ENCODE results near the gene FARP2.

FARP2 gene

GRCh38 chr2:241340631-241341163 lies 15.4 kb upstream of the FARP2 start:
- H3K27ac ChIP-seq = no peak overlapping the region
- no peak for TF ChIP-seq CTCF (conservative IDR thresholded peaks at IDR 0.05; ENCODE audit: low read depth)
- ChIA-PET CTCF (no interaction called here), POLR2A (ENCODE audit: low non-redundant PET) (interaction anchor here (0.6 kb wide), 1 partner anchor 8 kb away, joined by 3 read pairs; no protein-coding TSS in a partner anchor)
- DNase-seq (ENCODE audit: low spot score) = no peak

- POLR2A ChIA-PET (ENCODE audit: low non-redundant PET) = no interaction called here
- H3K27ac ChIP-seq = peak overlapping the region; percentile 14
- no peak for DNase-seq (ENCODE audit: low spot score)
- TF ChIP-seq CTCF (conservative IDR thresholded peaks at IDR 0.05; ENCODE audit: low read depth) = no peak
- CTCF ChIA-PET = no interaction called here
Observed at GRCh38 chr2:241344925-241345651, 11.0 kb upstream of the FARP2 start.

DNA sequence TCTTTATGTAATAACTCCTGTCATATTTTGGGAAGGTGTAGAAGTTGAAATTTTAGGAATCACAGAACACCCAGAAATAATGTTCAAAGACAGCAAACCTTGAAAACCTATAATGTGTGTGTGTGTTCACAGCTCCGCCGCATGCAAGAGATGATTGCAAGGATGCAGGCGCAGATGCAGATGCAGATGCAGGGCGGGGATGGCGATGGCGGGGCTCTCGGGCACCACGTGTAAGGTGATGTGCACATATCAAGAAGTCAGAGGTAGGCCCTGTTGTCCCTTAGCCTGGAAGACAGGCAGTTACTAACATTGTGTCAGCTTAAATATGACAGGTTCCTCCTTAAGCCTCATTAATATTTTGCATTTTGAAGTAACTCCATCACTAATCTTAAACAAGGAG lies 6.1 kb upstream of the FARP2 start:
- ChIA-PET CTCF (interaction anchor here (0.7 to 1.3 kb wide), 2 partner anchors 34 to 83 kb away, joined by 3 to 5 read pairs; partner anchors contain the start of genes HDLBP and SEPTIN2), POLR2A (ENCODE audit: low non-redundant PET) (no interaction called here)
- DNase-seq (ENCODE audit: low spot score) = no peak
- no peak overlapping the region for H3K27ac ChIP-seq
- TF ChIP-seq CTCF (conservative IDR thresholded peaks at IDR 0.05; ENCODE audit: low read depth) = no peak

- ChIA-PET POLR2A (ENCODE audit: low non-redundant PET) (no interaction called here), CTCF (interaction anchor here (1.3 kb wide), 1 partner anchor 83 kb away, joined by 3 read pairs; no protein-coding TSS in a partner anchor)
- TF ChIP-seq CTCF (conservative IDR thresholded peaks at IDR 0.05; ENCODE audit: low read depth) = no peak
- H3K27ac ChIP-seq = no peak overlapping the region
- DNase-seq (ENCODE audit: low spot score) = no peak
Observed at GRCh38 chr2:241350530-241350877, 5.6 kb upstream of the FARP2 start.

DNA sequence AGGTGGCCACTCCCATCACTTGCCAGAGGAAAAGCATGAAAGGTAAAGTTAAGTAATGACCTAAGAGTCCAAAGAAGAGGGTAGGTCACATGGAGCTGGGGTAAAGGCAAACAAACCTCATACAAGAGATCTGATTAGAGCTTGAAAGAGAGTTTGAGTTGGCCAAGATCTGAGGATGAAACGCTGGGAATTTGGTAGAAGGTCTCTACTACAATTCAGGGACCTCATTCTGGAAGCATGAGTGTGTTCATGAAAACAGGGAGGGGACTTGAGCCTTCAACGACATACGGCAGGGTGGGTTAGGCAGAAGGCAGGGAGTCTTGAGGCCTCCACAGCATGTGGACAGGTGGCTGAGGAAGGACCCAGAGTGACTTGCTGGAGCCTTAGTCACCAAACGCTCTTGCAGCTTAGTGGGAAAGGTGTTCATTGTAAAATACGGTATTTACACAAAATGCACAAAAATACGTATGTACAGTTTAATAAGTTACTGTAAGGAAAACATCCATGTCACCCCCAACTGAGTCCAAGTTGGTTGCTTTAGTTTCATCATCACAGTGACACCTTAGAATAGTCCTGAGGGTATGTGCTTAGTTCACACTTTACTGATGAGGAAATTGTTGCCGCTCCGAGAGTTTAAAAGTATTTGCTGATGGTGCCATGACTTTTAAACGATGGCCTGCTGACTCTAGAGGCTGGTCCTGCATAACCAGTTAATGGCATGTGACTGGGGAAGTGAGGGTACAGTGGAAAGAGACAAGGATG lies 5.0 kb upstream of the FARP2 start:
- ChIA-PET CTCF (interaction anchor here (1.3 kb wide), 1 partner anchor 84 kb away, joined by 3 read pairs; no protein-coding TSS in a partner anchor), POLR2A (ENCODE audit: low non-redundant PET) (no interaction called here)
- no peak overlapping the region for H3K27ac ChIP-seq
- TF ChIP-seq CTCF (conservative IDR thresholded peaks at IDR 0.05; ENCODE audit: low read depth) = no peak
- no peak for DNase-seq (ENCODE audit: low spot score)

GRCh38 chr2:241351640-241352031 lies 4.4 kb upstream of the FARP2 start:
- no peak for DNase-seq (ENCODE audit: low spot score)
- POLR2A ChIA-PET (ENCODE audit: low non-redundant PET) = no interaction called here
- no peak overlapping the region for H3K27ac ChIP-seq
- CTCF ChIA-PET = no interaction called here
- no peak for TF ChIP-seq CTCF (conservative IDR thresholded peaks at IDR 0.05; ENCODE audit: low read depth)

Measured in RWPE1 (cell line).